GM12872 (cell line): ENCODE results near the gene LYPD6B.

Source experiments
- CTCF ChIP-seq: IDR thresholded peaks from 3 replicates; pipeline ENCODE4 v1.5.1; 2011; ENCODE audit warnings: low read depth, mild to moderate bottlenecking, low read length, moderate library complexity; ENCODE audit not compliant: insufficient read depth

Gene LYPD6B

GRCh38 chr2:149221898-149222297 lies 183.4 kb downstream of the LYPD6B start:
- no peak for TF ChIP-seq CTCF

GRCh38 chr2:149223472-149224095 lies 185.1 kb downstream of the LYPD6B start:
- TF ChIP-seq CTCF, result no peak

GRCh38 chr2:149224543-149224942 lies 186.0 kb downstream of the LYPD6B start:
- TF ChIP-seq CTCF, result no peak

- no peak for TF ChIP-seq CTCF
These were observed 186.9 kb downstream of the LYPD6B start for GRCh38 chr2:149225446-149225845.

GRCh38 chr2:149226790-149227189 lies 188.3 kb downstream of the LYPD6B start:
- TF ChIP-seq CTCF, result no peak

- no peak for TF ChIP-seq CTCF
These were observed 197.4 kb downstream of the LYPD6B start for GRCh38 chr2:149235816-149236375.

- no peak for TF ChIP-seq CTCF
These were observed 197.9 kb downstream of the LYPD6B start for GRCh38 chr2:149236410-149236809.
